PC-9 (cell line): ENCODE data around the gene HECTD1.

Source experiments
- EZH2 ChIP-seq: fragments of 200-600 bp; sonication (generic); IDR thresholded peaks from 2 replicates; pipeline ENCODE4 v1.8.0; 2017; ENCODE audit warnings: antibody characterized with exemption, low read depth
- TF ChIP-seq, protein P1 (sequence below): fragments of 200-600 bp; sonication (generic); conservative IDR thresholded peaks from 2 replicates; pipeline ENCODE4 v1.6.1; 2017; ENCODE audit warnings: mixed run types, antibody characterized with exemption, mild to moderate bottlenecking, moderate library complexity

DNA sequence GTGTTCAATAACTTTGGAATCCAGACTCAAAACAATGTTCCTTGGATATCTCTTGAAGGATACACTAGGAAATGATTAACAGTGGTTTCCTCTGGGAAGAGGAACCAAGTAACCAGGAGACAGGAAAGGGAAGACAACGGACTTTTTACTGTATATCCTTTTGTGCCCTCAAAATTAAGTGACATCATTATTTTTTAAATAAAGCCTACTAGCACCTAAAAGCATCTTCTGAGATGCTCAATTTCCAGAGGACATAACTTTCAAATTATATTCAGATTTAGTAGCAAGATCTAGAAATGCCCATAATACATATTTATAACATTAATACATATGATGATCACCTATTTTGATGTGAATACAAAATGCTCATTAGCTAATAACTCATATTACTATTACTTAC lies 6.5 kb downstream of the HECTD1 start:
- TF ChIP-seq, protein P1, sequence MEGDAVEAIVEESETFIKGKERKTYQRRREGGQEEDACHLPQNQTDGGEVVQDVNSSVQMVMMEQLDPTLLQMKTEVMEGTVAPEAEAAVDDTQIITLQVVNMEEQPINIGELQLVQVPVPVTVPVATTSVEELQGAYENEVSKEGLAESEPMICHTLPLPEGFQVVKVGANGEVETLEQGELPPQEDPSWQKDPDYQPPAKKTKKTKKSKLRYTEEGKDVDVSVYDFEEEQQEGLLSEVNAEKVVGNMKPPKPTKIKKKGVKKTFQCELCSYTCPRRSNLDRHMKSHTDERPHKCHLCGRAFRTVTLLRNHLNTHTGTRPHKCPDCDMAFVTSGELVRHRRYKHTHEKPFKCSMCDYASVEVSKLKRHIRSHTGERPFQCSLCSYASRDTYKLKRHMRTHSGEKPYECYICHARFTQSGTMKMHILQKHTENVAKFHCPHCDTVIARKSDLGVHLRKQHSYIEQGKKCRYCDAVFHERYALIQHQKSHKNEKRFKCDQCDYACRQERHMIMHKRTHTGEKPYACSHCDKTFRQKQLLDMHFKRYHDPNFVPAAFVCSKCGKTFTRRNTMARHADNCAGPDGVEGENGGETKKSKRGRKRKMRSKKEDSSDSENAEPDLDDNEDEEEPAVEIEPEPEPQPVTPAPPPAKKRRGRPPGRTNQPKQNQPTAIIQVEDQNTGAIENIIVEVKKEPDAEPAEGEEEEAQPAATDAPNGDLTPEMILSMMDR = no peak
- no peak for TF ChIP-seq EZH2
